ENCODE measurements around the gene PRSS53.

The PRSS53 gene

GRCh38 chr16:31109622-31110021, 20.9 kb upstream of the PRSS53 start:
- H4K20me1 ChIP-seq (ENCODE audit: insufficient read depth, low read length, poor library complexity, severe bottlenecking): peaks cover 5% of the 10 kb centered on the region
- peak overlapping the region; percentile 79 for H3K4me3 ChIP-seq (ENCODE audit: low read length, poor library complexity, severe bottlenecking)
- peak overlapping the region; percentile 95 for H3K9ac ChIP-seq (ENCODE audit: low read depth, low read length, poor library complexity, severe bottlenecking)
- no peaks in the 10 kb centered on the region for H3K9me3 ChIP-seq (ENCODE audit: insufficient read depth, low read depth, low read length)
- H3F3A ChIP-seq (ENCODE audit: low read depth): peaks cover 10% of the 10 kb centered on the region; the same call in 1 of the 2 replicates
- H3K4me2 ChIP-seq (ENCODE audit: low read depth, low read length, poor library complexity, severe bottlenecking): peak overlapping the region; percentile 90
- H3K79me2 ChIP-seq (ENCODE audit: insufficient read depth, low read length): peaks cover 29% of the 10 kb centered on the region
- H2AFZ ChIP-seq (ENCODE audit: low read length): no peak overlapping the region
- peaks cover 12% of the 10 kb centered on the region; the same call in 1 of the 2 replicates for H3K36me3 ChIP-seq (ENCODE audit: insufficient read depth, low read length)
- H3K27me3 ChIP-seq (ENCODE audit: insufficient read depth, low read length, poor library complexity, severe bottlenecking): no peaks in the 10 kb centered on the region
- peaks cover 14% of the 10 kb centered on the region for H3K4me1 ChIP-seq (ENCODE audit: insufficient read depth, low read length, poor library complexity, severe bottlenecking)
- no peak for TF ChIP-seq CTCF (conservative IDR thresholded peaks at IDR 0.05; ENCODE audit: low read length)
- no peaks in the 10 kb centered on the region for H3K9me2 ChIP-seq (replicated peaks; ENCODE audit: low read depth, low read length)

GRCh38 chr16:31108794-31109558, 20.2 kb upstream of the PRSS53 start:
- Histone ChIP-seq H3K9ac (ENCODE audit: low read depth, low read length, poor library complexity, severe bottlenecking) (peak overlapping the region; percentile 95), H3F3A (ENCODE audit: low read depth) (peaks cover 10% of the 10 kb centered on the region; the same call in 1 of the 2 replicates), H3K9me3 (ENCODE audit: insufficient read depth, low read depth, low read length) (no peaks in the 10 kb centered on the region), H3K79me2 (ENCODE audit: insufficient read depth, low read length) (peaks cover 29% of the 10 kb centered on the region), H3K4me3 (ENCODE audit: low read length, poor library complexity, severe bottlenecking) (peak overlapping the region; percentile 79), H3K9me2 (replicated peaks; ENCODE audit: low read depth, low read length) (no peaks in the 10 kb centered on the region), H2AFZ (ENCODE audit: low read length) (peak overlapping the region; percentile 91; the same call in 1 of the 2 replicates), H3K4me1 (ENCODE audit: insufficient read depth, low read length, poor library complexity, severe bottlenecking) (peaks cover 14% of the 10 kb centered on the region), H3K4me2 (ENCODE audit: low read depth, low read length, poor library complexity, severe bottlenecking) (peak overlapping the region; percentile 90), H3K36me3 (ENCODE audit: insufficient read depth, low read length) (peaks cover 12% of the 10 kb centered on the region; the same call in 1 of the 2 replicates), H4K20me1 (ENCODE audit: insufficient read depth, low read length, poor library complexity, severe bottlenecking) (peaks cover 5% of the 10 kb centered on the region), H3K27me3 (ENCODE audit: insufficient read depth, low read length, poor library complexity, severe bottlenecking) (no peaks in the 10 kb centered on the region)
- TF ChIP-seq CTCF (conservative IDR thresholded peaks at IDR 0.05; ENCODE audit: low read length): no peak
- TF ChIP-seq EZH2phosphoT487 (IDR thresholded peaks at IDR 0.05; ENCODE audit: borderline replicate concordance): no peak

- Histone ChIP-seq H3K4me2 (ENCODE audit: low read depth, low read length, poor library complexity, severe bottlenecking) (peak within 1 kb of the TSS; percentile 90), H3K4me1 (ENCODE audit: insufficient read depth, low read length, poor library complexity, severe bottlenecking) (peaks cover 14% of the 10 kb centered on the region), H3K9ac (ENCODE audit: low read depth, low read length, poor library complexity, severe bottlenecking) (peak within 1 kb of the TSS; percentile 95), H3K79me2 (ENCODE audit: insufficient read depth, low read length) (peaks cover 29% of the 10 kb centered on the region), H3K9me3 (ENCODE audit: insufficient read depth, low read depth, low read length) (no peaks in the 10 kb centered on the region), H3F3A (ENCODE audit: low read depth) (0 out of 2 replicates have a peak, but pooled peaks cover 6% of the 10 kb centered on the region), H2AFZ (ENCODE audit: low read length) (peak within 1 kb of the TSS; percentile 91), H3K4me3 (ENCODE audit: low read length, poor library complexity, severe bottlenecking) (peak within 1 kb of the TSS; percentile 79), H3K36me3 (ENCODE audit: insufficient read depth, low read length) (peaks cover 12% of the 10 kb centered on the region; the same call in 1 of the 2 replicates), H3K27me3 (ENCODE audit: insufficient read depth, low read length, poor library complexity, severe bottlenecking) (no peaks in the 10 kb centered on the region), H3K9me2 (replicated peaks; ENCODE audit: low read depth, low read length) (no peaks in the 10 kb centered on the region), H4K20me1 (ENCODE audit: insufficient read depth, low read length, poor library complexity, severe bottlenecking) (peaks cover 5% of the 10 kb centered on the region)
- no peak for TF ChIP-seq CTCF (conservative IDR thresholded peaks at IDR 0.05; ENCODE audit: low read length)
- no peak for TF ChIP-seq EZH2phosphoT487 (IDR thresholded peaks at IDR 0.05; ENCODE audit: borderline replicate concordance)
Measured at GRCh38 chr16:31108035-31108793, 19.5 kb upstream of the PRSS53 start, which contains the start of gene BCKDK. TSS of gene BCKDK (plus strand) at chr16:31108386. CDS start at chr16:31109224, 838 bp downstream.

Measured in Loucy (cell line).